GM12875 (cell line): ENCODE results near the gene ADRA2C.

Source experiments
- H3K4me3 ChIP-seq: one replicate; pipeline ENCODE4 v1.5.1; 2011; ENCODE audit warnings: low read depth, low read length, control low read depth
- CTCF ChIP-seq: IDR thresholded peaks from 2 replicates; pipeline ENCODE4 v1.5.1; 2011; ENCODE audit warnings: low read depth, mild to moderate bottlenecking, control low read depth, inconsistent platforms, low read length, moderate library complexity, borderline replicate concordance; ENCODE audit not compliant: insufficient read depth

ADRA2C gene

GRCh38 chr4:3759236-3759635 is 6.9 kb upstream of the ADRA2C start:
- H3K4me3 ChIP-seq, result no peak overlapping the region
- TF ChIP-seq CTCF, result no peak

- H3K4me3 ChIP-seq, result no peak overlapping the region
- TF ChIP-seq CTCF, result no peak
Measured at GRCh38 chr4:3760346-3760745, 5.8 kb upstream of the ADRA2C start.

GRCh38 chr4:3760841-3761240 is 5.3 kb upstream of the ADRA2C start:
- no peak overlapping the region for H3K4me3 ChIP-seq
- TF ChIP-seq CTCF, result no peak

- TF ChIP-seq CTCF, result no peak
Measured at GRCh38 chr4:3762264-3762663, 3.9 kb upstream of the ADRA2C start.

GRCh38 chr4:3762753-3763549 is 3.2 kb upstream of the ADRA2C start:
- no peak for TF ChIP-seq CTCF

More at GRCh38 chr4:3762264-3762663, 3.9 kb upstream of the ADRA2C start:
- H3K4me3 ChIP-seq, result no peak overlapping the region

GRCh38 chr4:3765271-3766035 is 732 bp upstream of the ADRA2C start:
- TF ChIP-seq CTCF, result no peak
- H3K4me3 ChIP-seq, result no peak overlapping the region

More at GRCh38 chr4:3762753-3763549, 3.2 kb upstream of the ADRA2C start:
- no peak overlapping the region for H3K4me3 ChIP-seq
